SK-N-SH (cell line): ENCODE results near the gene IL10RB. TPM values are rescaled to one million over a fixed set of nuclear protein-coding genes. Genes with fewer than 3 reads are reported as not detected.
A peak's percentile ranks its signal among the peaks of the same experiment; 100 is the strongest.

ENCODE experiments used
- CTCF ChIA-PET: fragments of 300-600, 350-600 bp; formaldehyde crosslinking; extraction: SDS; loops from one replicate; lab custom pipeline; 2021; lab: Yijun Ruan, JAX
- POLR2A ChIA-PET: fragments of 350-600 bp; sonication (Branson Sonifier 250); formaldehyde crosslinking; extraction: SDS; loops from one replicate; lab custom pipeline; 2020; ENCODE audit warnings: antibody characterized with exemption, inconsistent platforms; lab: Yijun Ruan, JAX
- DNase-seq: peaks from one replicate; pipeline ENCODE4 v3.0.0; 2012
- H2AFZ ChIP-seq: fragments of 200-600 bp; sonication (generic); 2 replicates; pipeline ENCODE4 v1.8.1; 2016; ENCODE audit warnings: antibody characterized with exemption, mild to moderate bottlenecking, low read depth
- H3F3A ChIP-seq: fragments of 200-600 bp; sonication (generic); replicated peaks from 2 replicates; pipeline ENCODE3; 2016; ENCODE audit warnings: antibody characterized with exemption, mild to moderate bottlenecking; ENCODE audit not compliant: insufficient read depth
- H3K27ac ChIP-seq, 2 experiments: fragments of 200-500 bp in 1 of 2; fragments of 200-600 bp in 1 of 2; sonication (Bioruptor generic) in 1 of 2; sonication (generic), shearing (Covaris generic) in 1 of 2; 2 replicates each; pipeline versions ENCODE4 v1.5.1 to v1.6.1; 2014 to 2016; ENCODE audit warnings: low read depth in 2 of 2, inconsistent platforms in 1 of 2, low read length in 1 of 2, mild to moderate bottlenecking in 1 of 2, mixed read lengths in 1 of 2
- H3K27me3 ChIP-seq: fragments of 200-600 bp; sonication (generic), shearing (Covaris generic); 2 replicates; pipeline ENCODE4 v1.6.1; 2016; ENCODE audit warnings: mixed run types; ENCODE audit not compliant: insufficient read depth
- H3K36me3 ChIP-seq, 2 experiments: fragments of 200-500 bp in 1 of 2; fragments of 200-600 bp in 1 of 2; sonication (Bioruptor generic) in 1 of 2; sonication (generic) in 1 of 2; replicated peaks in 1 of 2; 2 replicates each; pipeline versions ENCODE3 to v1.5.1; 2014 to 2016; ENCODE audit warnings: low read length in 1 of 2, mild to moderate bottlenecking in 1 of 2; ENCODE audit not compliant: insufficient read depth in 2 of 2, control insufficient read depth in 1 of 2
- H3K4me1 ChIP-seq, 2 experiments: fragments of 200-500 bp in 1 of 2; fragments of 200-600 bp in 1 of 2; sonication (Bioruptor generic) in 1 of 2; sonication (generic), shearing (Covaris generic) in 1 of 2; 2 replicates each; pipeline versions ENCODE4 v1.5.1 to v1.6.1; 2014 to 2016; ENCODE audit warnings: low read depth in 1 of 2, low read length in 1 of 2, mixed run types in 1 of 2; ENCODE audit not compliant: insufficient read depth in 2 of 2, control insufficient read depth in 1 of 2
- H3K4me2 ChIP-seq: fragments of 200-600 bp; sonication (generic), shearing (Covaris generic); 2 replicates; pipeline ENCODE4 v1.6.1; 2017; ENCODE audit warnings: mixed run types
- H3K4me3 ChIP-seq, 2 experiments: fragments of 200-500 bp in 1 of 2; fragments of 200-600 bp in 1 of 2; sonication (Bioruptor generic) in 1 of 2; sonication (generic), shearing (Covaris generic) in 1 of 2; 2 replicates each; pipeline versions ENCODE4 v1.5.1 to v1.8.1; 2014 to 2016; ENCODE audit warnings: low read depth in 2 of 2, inconsistent platforms in 1 of 2, low read length in 1 of 2, mild to moderate bottlenecking in 1 of 2, mixed read lengths in 1 of 2, moderate library complexity in 1 of 2
- H3K79me2 ChIP-seq: fragments of 200-600 bp; sonication (generic); 2 replicates; pipeline ENCODE4 v1.8.1; 2017; ENCODE audit warnings: mild to moderate bottlenecking; ENCODE audit not compliant: insufficient read depth
- H3K9ac ChIP-seq: fragments of 200-600 bp; sonication (generic); 2 replicates; pipeline ENCODE4 v1.6.1; 2017; ENCODE audit warnings: mixed run types
- H3K9me2 ChIP-seq: fragments of 200-600 bp; sonication (generic); 2 replicates; pipeline ENCODE4 v1.6.1; 2017; ENCODE audit warnings: mixed run types
- H3K9me3 ChIP-seq: fragments of 200-600 bp; sonication (generic); 2 replicates; pipeline ENCODE4 v1.6.1; 2017; ENCODE audit warnings: mixed run types, mild to moderate bottlenecking, moderate library complexity
- H4K20me1 ChIP-seq: fragments of 200-600 bp; sonication (generic); 2 replicates; pipeline ENCODE4 v1.6.1; 2017; ENCODE audit warnings: mild to moderate bottlenecking, mixed run types; ENCODE audit not compliant: insufficient read depth
- ELF1 ChIP-seq: IDR thresholded peaks from 2 replicates; pipeline ENCODE4 v1.4.0; 2012
- EP300 ChIP-seq, 2 experiments: IDR thresholded peaks; 2 replicates each; pipeline versions ENCODE4 v1.4.0 to v1.6.1; 2012; ENCODE audit warnings: borderline replicate concordance in 1 of 2, low read depth in 1 of 2, low read length in 1 of 2
- EZH2phosphoT487 ChIP-seq: fragments of 200-600 bp; sonication (generic); IDR thresholded peaks from 2 replicates; pipeline ENCODE4 v1.6.1; 2017; ENCODE audit warnings: low read depth, mixed run types, mild to moderate bottlenecking, antibody characterized with exemption, moderate library complexity, borderline replicate concordance
- FOSL2 ChIP-seq: IDR thresholded peaks from 2 replicates; pipeline ENCODE4 v1.4.0; 2012; ENCODE audit warnings: low read depth, mild to moderate bottlenecking, moderate library complexity, borderline replicate concordance
- GATA2 ChIP-seq: sonication (generic); formaldehyde crosslinking; IDR thresholded peaks from 2 replicates; pipeline ENCODE4 v1.5.0; 2020; ENCODE audit warnings: mild to moderate bottlenecking, missing genetic modification reagents
- MEF2A ChIP-seq: IDR thresholded peaks from 2 replicates; pipeline ENCODE4 v1.4.0; 2012; ENCODE audit warnings: low read depth, borderline replicate concordance
- MXI1 ChIP-seq: IDR thresholded peaks from 2 replicates; pipeline ENCODE4 v1.6.1; 2012; ENCODE audit warnings: mild to moderate bottlenecking, low read depth, low read length, improper control_type of control experiment
- POLR2AphosphoS5 ChIP-seq: IDR thresholded peaks from 2 replicates; pipeline ENCODE4 v1.6.1; 2012; ENCODE audit warnings: low read depth, low read length
- RCOR1 ChIP-seq: fragments of 150-350 bp; IDR thresholded peaks from 2 replicates; pipeline ENCODE4 v1.6.1; 2017; ENCODE audit warnings: antibody characterized with exemption, low read length
- SIN3A ChIP-seq: IDR thresholded peaks from 2 replicates; pipeline ENCODE4 v1.6.1; 2012; ENCODE audit warnings: low read depth, mild to moderate bottlenecking, low read length, moderate library complexity, borderline replicate concordance
- SMC3 ChIP-seq: IDR thresholded peaks from 2 replicates; pipeline ENCODE4 v1.6.1; 2012; ENCODE audit warnings: low read depth, low read length, improper control_type of control experiment
- TEAD4 ChIP-seq: IDR thresholded peaks from 2 replicates; pipeline ENCODE4 v1.4.0; 2012; ENCODE audit warnings: mild to moderate bottlenecking, borderline replicate concordance; ENCODE audit not compliant: insufficient read depth
- USF2 ChIP-seq: fragments of 150-350 bp; IDR thresholded peaks from 2 replicates; pipeline ENCODE4 v1.6.1; 2017; ENCODE audit warnings: antibody characterized with exemption, low read length, low read depth, borderline replicate concordance
- WGBS: methylation state at CpG from one replicate; pipeline ENCODE4 v1.1.6; 2017; ENCODE audit warnings: low lambda C conversion rate; 5-methylcytosine and 5-hydroxymethylcytosine counted together
- polyA plus RNA-seq, 3 experiments: library from polyadenylated mRNA; depleted of rRNA; stranded (reverse); fragments of >200 nt; gene quantifications; 2 replicates each; pipeline ENCODE4 v1.2.3, GENCODE V29; 2012
- TF ChIP-seq, protein P1 (sequence below): IDR thresholded peaks from 2 replicates; pipeline ENCODE4 v1.4.0; 2012; ENCODE audit warnings: low read depth, borderline replicate concordance
- TF ChIP-seq, protein P2 (sequence below): IDR thresholded peaks from 2 replicates; pipeline ENCODE4 v1.4.0; 2012; ENCODE audit warnings: low read depth, borderline replicate concordance

The IL10RB gene
- polyA plus RNA-seq, 1 of the 3 experiments (the other 2 are of a cell fraction): 20.1 TPM

GRCh38 chr21:33231526-33231925 is 34.6 kb upstream of the IL10RB start (continued):
- no peak for TF ChIP-seq EZH2phosphoT487
- TF ChIP-seq POLR2AphosphoS5: no peak
- TF ChIP-seq USF2: no peak
- TF ChIP-seq TEAD4: no peak
- no peak for TF ChIP-seq SMC3
- no peak for TF ChIP-seq MXI1
- TF ChIP-seq GATA2 (CRISPR knock-in tag): no peak
- TF ChIP-seq ELF1: no peak

- Histone ChIP-seq H4K20me1 (no peaks in the 10 kb centered on the region), H3K27me3 (no peaks in the 10 kb centered on the region), H3K9ac (no peak overlapping the region), H3K36me3 (no peaks in the 10 kb centered on the region), H3K79me2 (peaks cover 45% of the 10 kb centered on the region), H3F3A (peaks cover 5% of the 10 kb centered on the region), H3K4me1 (peaks cover 11 to 22% of the 10 kb centered on the region in 2 experiments; a peak in 3 of 4 replicates), H2AFZ (no peak overlapping the region), H3K4me3 (0 out of 4 replicates have a peak overlapping the region, but pooled peaks of 1 of the 2 experiments have one; percentile 26), H3K27ac (no peak overlapping the region), H3K9me2 (no peaks in the 10 kb centered on the region), H3K9me3 (no peaks in the 10 kb centered on the region), H3K4me2 (peak overlapping the region; percentile 97)
- DNase-seq: no peak
- TF ChIP-seq RCOR1: no peak
- no peak for TF ChIP-seq FOSL2
- TF ChIP-seq, protein P1, sequence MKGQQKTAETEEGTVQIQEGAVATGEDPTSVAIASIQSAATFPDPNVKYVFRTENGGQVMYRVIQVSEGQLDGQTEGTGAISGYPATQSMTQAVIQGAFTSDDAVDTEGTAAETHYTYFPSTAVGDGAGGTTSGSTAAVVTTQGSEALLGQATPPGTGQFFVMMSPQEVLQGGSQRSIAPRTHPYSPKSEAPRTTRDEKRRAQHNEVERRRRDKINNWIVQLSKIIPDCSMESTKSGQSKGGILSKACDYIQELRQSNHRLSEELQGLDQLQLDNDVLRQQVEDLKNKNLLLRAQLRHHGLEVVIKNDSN: no peak
- TF ChIP-seq, protein P2, sequence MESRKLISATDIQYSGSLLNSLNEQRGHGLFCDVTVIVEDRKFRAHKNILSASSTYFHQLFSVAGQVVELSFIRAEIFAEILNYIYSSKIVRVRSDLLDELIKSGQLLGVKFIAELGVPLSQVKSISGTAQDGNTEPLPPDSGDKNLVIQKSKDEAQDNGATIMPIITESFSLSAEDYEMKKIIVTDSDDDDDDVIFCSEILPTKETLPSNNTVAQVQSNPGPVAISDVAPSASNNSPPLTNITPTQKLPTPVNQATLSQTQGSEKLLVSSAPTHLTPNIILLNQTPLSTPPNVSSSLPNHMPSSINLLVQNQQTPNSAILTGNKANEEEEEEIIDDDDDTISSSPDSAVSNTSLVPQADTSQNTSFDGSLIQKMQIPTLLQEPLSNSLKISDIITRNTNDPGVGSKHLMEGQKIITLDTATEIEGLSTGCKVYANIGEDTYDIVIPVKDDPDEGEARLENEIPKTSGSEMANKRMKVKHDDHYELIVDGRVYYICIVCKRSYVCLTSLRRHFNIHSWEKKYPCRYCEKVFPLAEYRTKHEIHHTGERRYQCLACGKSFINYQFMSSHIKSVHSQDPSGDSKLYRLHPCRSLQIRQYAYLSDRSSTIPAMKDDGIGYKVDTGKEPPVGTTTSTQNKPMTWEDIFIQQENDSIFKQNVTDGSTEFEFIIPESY: no peak
- TF ChIP-seq EP300 (IDR thresholded peaks at IDR 0.05; ENCODE audit: borderline replicate concordance in 1 of 2, low read depth in 1 of 2, low read length in 1 of 2): no peak
- no peak for TF ChIP-seq SMC3
- TF ChIP-seq SIN3A: no peak
- TF ChIP-seq MEF2A: no peak
- ChIA-PET POLR2A (interaction anchor here (1.2 kb wide), 1 partner anchor 762 kb away, joined by 3 read pairs; no protein-coding TSS in a partner anchor), CTCF (interaction anchor here (0.7 to 1.5 kb wide), 2 partner anchors 12 to 35 kb away, joined by 3 read pairs; no protein-coding TSS in a partner anchor)
- WGBS: 77% methylated on average over 5 of the region's 5 CpGs
Observed at GRCh38 chr21:33232291-33233034, 33.7 kb upstream of the IL10RB start.
